ENCODE data around the gene GAB1.

The GAB1 gene

GRCh38 chr4:143421609-143422008, 84.9 kb downstream of the GAB1 start:
- H3K9me3 ChIP-seq (ENCODE audit: control insufficient read depth, insufficient read depth, low read length), result no peaks in the 10 kb centered on the region
- H3K27ac ChIP-seq (ENCODE audit: low read depth, low read length), result no peak overlapping the region

GRCh38 chr4:143424276-143424675, 87.6 kb downstream of the GAB1 start:
- Histone ChIP-seq H3K27me3 (ENCODE audit: control insufficient read depth, insufficient read depth, low read length) (no peaks in the 10 kb centered on the region), H3K9me3 (ENCODE audit: control insufficient read depth, insufficient read depth, low read length) (peaks cover under 1% of the 10 kb centered on the region; the same call in 1 of the 2 replicates), H3K9ac (ENCODE audit: low read depth, low read length) (no peak overlapping the region), H3K27ac (ENCODE audit: low read depth, low read length) (no peak overlapping the region), H3K4me1 (ENCODE audit: control insufficient read depth, insufficient read depth, low read length) (no peaks in the 10 kb centered on the region), H3K36me3 (ENCODE audit: control insufficient read depth, insufficient read depth, low read length) (no peaks in the 10 kb centered on the region), H3K4me3 (ENCODE audit: low read depth, low read length) (no peak overlapping the region)

More at GRCh38 chr4:143421609-143422008, 84.9 kb downstream of the GAB1 start:
- Histone ChIP-seq H3K36me3 (ENCODE audit: control insufficient read depth, insufficient read depth, low read length) (peaks cover 3% of the 10 kb centered on the region; the same call in 1 of the 2 replicates), H3K4me3 (ENCODE audit: low read depth, low read length) (no peak overlapping the region), H3K27me3 (ENCODE audit: control insufficient read depth, insufficient read depth, low read length) (no peaks in the 10 kb centered on the region), H3K9ac (ENCODE audit: low read depth, low read length) (no peak overlapping the region), H3K4me1 (ENCODE audit: control insufficient read depth, insufficient read depth, low read length) (no peaks in the 10 kb centered on the region)

GRCh38 chr4:143431526-143432257, 95.0 kb downstream of the GAB1 start:
- H3K4me1 ChIP-seq (ENCODE audit: control insufficient read depth, insufficient read depth, low read length), result peaks cover 38% of the 10 kb centered on the region
- H3K9me3 ChIP-seq (ENCODE audit: control insufficient read depth, insufficient read depth, low read length), result peaks cover 18% of the 10 kb centered on the region; the same call in 1 of the 2 replicates
- H3K4me3 ChIP-seq (ENCODE audit: low read depth, low read length), result no peak overlapping the region
- peak overlapping the region; percentile 22; the same call in 1 of the 2 replicates for H3K9ac ChIP-seq (ENCODE audit: low read depth, low read length)
- peak overlapping the region; percentile 78 for H3K27ac ChIP-seq (ENCODE audit: low read depth, low read length)
- H3K36me3 ChIP-seq (ENCODE audit: control insufficient read depth, insufficient read depth, low read length), result no peaks in the 10 kb centered on the region; the same call in 1 of the 2 replicates
- H3K27me3 ChIP-seq (ENCODE audit: control insufficient read depth, insufficient read depth, low read length), result no peaks in the 10 kb centered on the region

- Histone ChIP-seq H3K4me3 (ENCODE audit: low read depth, low read length) (no peak overlapping the region), H3K4me1 (ENCODE audit: control insufficient read depth, insufficient read depth, low read length) (peaks cover 38% of the 10 kb centered on the region), H3K9ac (ENCODE audit: low read depth, low read length) (no peak overlapping the region), H3K9me3 (ENCODE audit: control insufficient read depth, insufficient read depth, low read length) (peaks cover 18% of the 10 kb centered on the region; the same call in 1 of the 2 replicates), H3K36me3 (ENCODE audit: control insufficient read depth, insufficient read depth, low read length) (no peaks in the 10 kb centered on the region; the same call in 1 of the 2 replicates), H3K27me3 (ENCODE audit: control insufficient read depth, insufficient read depth, low read length) (no peaks in the 10 kb centered on the region), H3K27ac (ENCODE audit: low read depth, low read length) (peak overlapping the region; percentile 78)
Measured at GRCh38 chr4:143432258-143432591, 95.5 kb downstream of the GAB1 start.

- Histone ChIP-seq H3K4me1 (ENCODE audit: control insufficient read depth, insufficient read depth, low read length) (peaks cover 38% of the 10 kb centered on the region), H3K36me3 (ENCODE audit: control insufficient read depth, insufficient read depth, low read length) (peaks cover 3% of the 10 kb centered on the region), H3K9me3 (ENCODE audit: control insufficient read depth, insufficient read depth, low read length) (peaks cover 18% of the 10 kb centered on the region; the same call in 1 of the 2 replicates), H3K4me3 (ENCODE audit: low read depth, low read length) (no peak overlapping the region), H3K27me3 (ENCODE audit: control insufficient read depth, insufficient read depth, low read length) (no peaks in the 10 kb centered on the region), H3K27ac (ENCODE audit: low read depth, low read length) (no peak overlapping the region), H3K9ac (ENCODE audit: low read depth, low read length) (no peak overlapping the region)
Measured at GRCh38 chr4:143433231-143433630, 96.6 kb downstream of the GAB1 start.

- H3K9ac ChIP-seq (ENCODE audit: low read depth, low read length), result no peak overlapping the region
- no peak overlapping the region for H3K4me3 ChIP-seq (ENCODE audit: low read depth, low read length)
- H3K9me3 ChIP-seq (ENCODE audit: control insufficient read depth, insufficient read depth, low read length), result peaks cover under 1% of the 10 kb centered on the region; the same call in 1 of the 2 replicates
- no peaks in the 10 kb centered on the region for H3K27me3 ChIP-seq (ENCODE audit: control insufficient read depth, insufficient read depth, low read length)
- H3K36me3 ChIP-seq (ENCODE audit: control insufficient read depth, insufficient read depth, low read length), result peaks cover 20% of the 10 kb centered on the region
- peaks cover 37% of the 10 kb centered on the region for H3K4me1 ChIP-seq (ENCODE audit: control insufficient read depth, insufficient read depth, low read length)
- H3K27ac ChIP-seq (ENCODE audit: low read depth, low read length), result no peak overlapping the region
Measured at GRCh38 chr4:143435955-143436354, 99.3 kb downstream of the GAB1 start.

- Histone ChIP-seq H3K27me3 (ENCODE audit: control insufficient read depth, insufficient read depth, low read length) (no peaks in the 10 kb centered on the region), H3K4me3 (ENCODE audit: low read depth, low read length) (no peak overlapping the region), H3K4me1 (ENCODE audit: control insufficient read depth, insufficient read depth, low read length) (peaks cover 31% of the 10 kb centered on the region), H3K36me3 (ENCODE audit: control insufficient read depth, insufficient read depth, low read length) (peaks cover 20% of the 10 kb centered on the region), H3K9me3 (ENCODE audit: control insufficient read depth, insufficient read depth, low read length) (no peaks in the 10 kb centered on the region), H3K9ac (ENCODE audit: low read depth, low read length) (no peak overlapping the region), H3K27ac (ENCODE audit: low read depth, low read length) (no peak overlapping the region)
Measured at GRCh38 chr4:143437476-143437875, 100.8 kb downstream of the GAB1 start.

GRCh38 chr4:143437937-143438336, 101.3 kb downstream of the GAB1 start:
- no peak overlapping the region for H3K4me3 ChIP-seq (ENCODE audit: low read depth, low read length)
- H3K27ac ChIP-seq (ENCODE audit: low read depth, low read length), result no peak overlapping the region
- peaks cover 27% of the 10 kb centered on the region for H3K4me1 ChIP-seq (ENCODE audit: control insufficient read depth, insufficient read depth, low read length)
- peaks cover 20% of the 10 kb centered on the region for H3K36me3 ChIP-seq (ENCODE audit: control insufficient read depth, insufficient read depth, low read length)
- no peaks in the 10 kb centered on the region for H3K9me3 ChIP-seq (ENCODE audit: control insufficient read depth, insufficient read depth, low read length)
- no peaks in the 10 kb centered on the region for H3K27me3 ChIP-seq (ENCODE audit: control insufficient read depth, insufficient read depth, low read length)
- H3K9ac ChIP-seq (ENCODE audit: low read depth, low read length), result no peak overlapping the region

GRCh38 chr4:143438710-143439109, 102.0 kb downstream of the GAB1 start:
- no peak overlapping the region for H3K9ac ChIP-seq (ENCODE audit: low read depth, low read length)
- no peaks in the 10 kb centered on the region for H3K27me3 ChIP-seq (ENCODE audit: control insufficient read depth, insufficient read depth, low read length)
- no peaks in the 10 kb centered on the region for H3K9me3 ChIP-seq (ENCODE audit: control insufficient read depth, insufficient read depth, low read length)
- peaks cover 20% of the 10 kb centered on the region for H3K36me3 ChIP-seq (ENCODE audit: control insufficient read depth, insufficient read depth, low read length)
- no peak overlapping the region for H3K4me3 ChIP-seq (ENCODE audit: low read depth, low read length)
- H3K27ac ChIP-seq (ENCODE audit: low read depth, low read length), result no peak overlapping the region
- peaks cover 21% of the 10 kb centered on the region for H3K4me1 ChIP-seq (ENCODE audit: control insufficient read depth, insufficient read depth, low read length)

GRCh38 chr4:143441109-143441508, 104.4 kb downstream of the GAB1 start:
- no peaks in the 10 kb centered on the region for H3K9me3 ChIP-seq (ENCODE audit: control insufficient read depth, insufficient read depth, low read length)
- H3K36me3 ChIP-seq (ENCODE audit: control insufficient read depth, insufficient read depth, low read length), result peaks cover 20% of the 10 kb centered on the region

GRCh38 chr4:143441678-143442077, 105.0 kb downstream of the GAB1 start:
- H3K27ac ChIP-seq (ENCODE audit: low read depth, low read length), result no peak overlapping the region
- H3K36me3 ChIP-seq (ENCODE audit: control insufficient read depth, insufficient read depth, low read length), result peaks cover 20% of the 10 kb centered on the region
- peaks cover 5% of the 10 kb centered on the region; the same call in 1 of the 2 replicates for H3K4me1 ChIP-seq (ENCODE audit: control insufficient read depth, insufficient read depth, low read length)

More at GRCh38 chr4:143441109-143441508, 104.4 kb downstream of the GAB1 start:
- H3K9ac ChIP-seq (ENCODE audit: low read depth, low read length), result no peak overlapping the region
- H3K27ac ChIP-seq (ENCODE audit: low read depth, low read length), result no peak overlapping the region
- H3K4me3 ChIP-seq (ENCODE audit: low read depth, low read length), result no peak overlapping the region
- peaks cover 6% of the 10 kb centered on the region; the same call in 1 of the 2 replicates for H3K4me1 ChIP-seq (ENCODE audit: control insufficient read depth, insufficient read depth, low read length)
- no peaks in the 10 kb centered on the region for H3K27me3 ChIP-seq (ENCODE audit: control insufficient read depth, insufficient read depth, low read length)

More at GRCh38 chr4:143441678-143442077, 105.0 kb downstream of the GAB1 start:
- no peak overlapping the region for H3K4me3 ChIP-seq (ENCODE audit: low read depth, low read length)
- no peak overlapping the region for H3K9ac ChIP-seq (ENCODE audit: low read depth, low read length)
- H3K27me3 ChIP-seq (ENCODE audit: control insufficient read depth, insufficient read depth, low read length), result no peaks in the 10 kb centered on the region
- no peaks in the 10 kb centered on the region for H3K9me3 ChIP-seq (ENCODE audit: control insufficient read depth, insufficient read depth, low read length)
